Measurements from ENCODE around the gene GALNT1.

- TF ChIP-seq FOXA1 (IDR thresholded peaks at IDR 0.05) (no peak), SUZ12 (IDR thresholded peaks at IDR 0.05) (no peak), ZNF384 (IDR thresholded peaks at IDR 0.05) (no peak), SP1 (IDR thresholded peaks at IDR 0.05) (no peak), ARNT (IDR thresholded peaks at IDR 0.05) (no peak), FOXK2 (IDR thresholded peaks at IDR 0.05) (no peak), HDGF (IDR thresholded peaks at IDR 0.05; ENCODE audit: borderline replicate concordance) (no peak), FOXM1 (IDR thresholded peaks at IDR 0.05; ENCODE audit: borderline replicate concordance) (no peak), L3MBTL2 (conservative IDR thresholded peaks at IDR 0.05) (no peak), CTBP1 (IDR thresholded peaks at IDR 0.05; ENCODE audit: borderline replicate concordance) (no peak), BHLHE40 (IDR thresholded peaks at IDR 0.05; ENCODE audit: borderline replicate concordance) (no peak)
These were observed 8.0 kb upstream of the GALNT1 start for GRCh38 chr18:35573531-35573930.
